Sigmoid colon (tissue), 7 donors: ENCODE data around the gene PDGFA. TPM values are rescaled to one million over a fixed set of nuclear protein-coding genes. Genes with fewer than 3 reads are reported as not detected.

Source experiments
- DNase-seq: peaks from one replicate; pipeline ENCODE4 v3.0.0-alpha.2; 2019
- H3K27ac ChIP-seq, 4 donors: fragments of 200-600 bp; sonication (generic); one replicate each; pipeline ENCODE4 v1.5.1; 2016 to 2019; ENCODE audit warnings: mild to moderate bottlenecking in 1 of 4
- H3K27me3 ChIP-seq, 3 donors: fragments of 200-600 bp; sonication (generic); one replicate each; pipeline ENCODE4 v1.5.1; 2019; ENCODE audit warnings: mild to moderate bottlenecking in 1 of 3
- H3K36me3 ChIP-seq, 4 donors: fragments of 200-600 bp; sonication (generic); one replicate each; pipeline ENCODE4 v1.5.1; 2016 to 2019
- H3K4me1 ChIP-seq, 4 donors: fragments of 200-600 bp; sonication (generic); one replicate each; pipeline ENCODE4 v1.5.1; 2017 to 2019
- H3K4me3 ChIP-seq, 4 donors: fragments of 200-600 bp; sonication (generic); one replicate each; pipeline ENCODE4 v1.5.1; 2017 to 2019; ENCODE audit warnings: mild to moderate bottlenecking in 2 of 4, moderate library complexity in 1 of 4
- H3K9me3 ChIP-seq, 4 donors: fragments of 200-600 bp in 3 of 4; sonication (generic) in 3 of 4; one replicate each; pipeline versions ENCODE4 v1.5.1 to v1.6.1; 2013 to 2019
- EP300 ChIP-seq, 4 donors: sonication (generic); formaldehyde crosslinking; IDR thresholded peaks; one replicate each; pipeline ENCODE4 v1.6.1; 2017; ENCODE audit warnings: antibody characterized with exemption in 4 of 4
- POLR2A ChIP-seq, 2 donors: fragments of 450-650 bp; IDR thresholded peaks; one replicate each; pipeline ENCODE4 v1.6.1; 2016; ENCODE audit warnings: antibody characterized with exemption in 2 of 2, mild to moderate bottlenecking in 2 of 2, moderate library complexity in 2 of 2
- POLR2AphosphoS5 ChIP-seq, 4 donors: sonication (generic); formaldehyde crosslinking; IDR thresholded peaks; one replicate each; pipeline ENCODE4 v1.6.1; 2017; ENCODE audit warnings: antibody characterized with exemption in 4 of 4
- WGBS, 2 donors: extraction: QIAGEN DNeasy Blood & Tissue Kit; methylation state at CpG; one replicate each; pipeline ENCODE4 v1.1.7; 2013; 5-methylcytosine and 5-hydroxymethylcytosine counted together
- intact Hi-C: fragments of 100-400 bp; cut with DNase I; formaldehyde crosslinking; loops from one replicate; pipeline ENCODE4 v1.15.1; 2023
- polyA plus RNA-seq, 3 donors: library from polyadenylated mRNA; stranded (reverse); fragments of 200-250 nt; gene quantifications; one replicate each; pipeline ENCODE4 v1.2.3, GENCODE V29; 2013
- total RNA-seq, 4 donors: library from RNA; depleted of rRNA; stranded (reverse); fragments of >200 nt; gene quantifications; one replicate each; pipeline ENCODE4 v1.1.0, GENCODE V29; 2016
- TF ChIP-seq, protein P1 (sequence below), 4 experiments: fragments of 450-650 bp in 3 of 4; fragments of 200-600 bp in 1 of 4; IDR thresholded peaks; one replicate each; pipeline ENCODE4 v1.5.1; 2016 to 2019; ENCODE audit warnings: antibody characterized with exemption in 4 of 4, mild to moderate bottlenecking in 3 of 4, moderate library complexity in 2 of 4
- donor health status: healthy with polysubstance abuse.
- donor health status: Bipolar disorder and iron deficiency.
- donor health status: healthy.

The PDGFA gene
- total and polyA plus RNA-seq, 7 donors, result 19.7 to 38.5 (median 33.9) TPM

DNA sequence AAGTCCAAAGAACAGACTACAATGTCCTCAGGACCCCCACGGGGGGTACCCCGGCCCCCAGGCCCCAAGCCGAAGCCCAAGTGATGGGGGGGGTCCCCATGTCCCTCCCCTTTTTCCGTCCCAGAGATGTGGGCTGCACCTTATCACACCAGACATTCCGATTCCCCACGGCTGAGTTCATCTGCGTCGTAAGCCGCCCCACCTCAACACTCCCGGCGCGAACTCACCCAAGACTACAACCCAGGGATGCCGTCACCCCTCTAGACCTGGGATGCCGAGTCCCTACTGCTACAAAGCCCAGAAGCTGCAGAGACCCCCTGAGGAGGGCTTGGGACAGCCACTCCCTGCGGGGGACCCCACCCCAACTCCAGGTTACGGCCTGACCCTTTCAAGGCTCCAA is 14.5 kb downstream of the PDGFA start:
- DNase-seq, result peak; percentile 61
- Histone ChIP-seq H3K4me1 (peaks cover 0 to 26% (median 18%) of the 10 kb centered on the region in 4 donors), H3K36me3 (peaks cover 8 to 52% (median 30%) of the 10 kb centered on the region in 4 donors), H3K27ac (peak overlapping the region in 3 of 4 donors; percentile 11 to 63 (median 57)), H3K4me3 (no peak overlapping the region), H3K9me3 (no peaks in the 10 kb centered on the region), H3K27me3 (no peaks in the 10 kb centered on the region)
- TF ChIP-seq, protein P1, sequence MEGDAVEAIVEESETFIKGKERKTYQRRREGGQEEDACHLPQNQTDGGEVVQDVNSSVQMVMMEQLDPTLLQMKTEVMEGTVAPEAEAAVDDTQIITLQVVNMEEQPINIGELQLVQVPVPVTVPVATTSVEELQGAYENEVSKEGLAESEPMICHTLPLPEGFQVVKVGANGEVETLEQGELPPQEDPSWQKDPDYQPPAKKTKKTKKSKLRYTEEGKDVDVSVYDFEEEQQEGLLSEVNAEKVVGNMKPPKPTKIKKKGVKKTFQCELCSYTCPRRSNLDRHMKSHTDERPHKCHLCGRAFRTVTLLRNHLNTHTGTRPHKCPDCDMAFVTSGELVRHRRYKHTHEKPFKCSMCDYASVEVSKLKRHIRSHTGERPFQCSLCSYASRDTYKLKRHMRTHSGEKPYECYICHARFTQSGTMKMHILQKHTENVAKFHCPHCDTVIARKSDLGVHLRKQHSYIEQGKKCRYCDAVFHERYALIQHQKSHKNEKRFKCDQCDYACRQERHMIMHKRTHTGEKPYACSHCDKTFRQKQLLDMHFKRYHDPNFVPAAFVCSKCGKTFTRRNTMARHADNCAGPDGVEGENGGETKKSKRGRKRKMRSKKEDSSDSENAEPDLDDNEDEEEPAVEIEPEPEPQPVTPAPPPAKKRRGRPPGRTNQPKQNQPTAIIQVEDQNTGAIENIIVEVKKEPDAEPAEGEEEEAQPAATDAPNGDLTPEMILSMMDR (IDR thresholded peaks at IDR 0.05), result no peak
- TF ChIP-seq POLR2A (IDR thresholded peaks at IDR 0.05) (no peak), POLR2AphosphoS5 (IDR thresholded peaks at IDR 0.05) (no peak), EP300 (IDR thresholded peaks at IDR 0.05) (no peak)
- intact Hi-C loops, result no loop called here
- 31 to 76% methylated on average over 16 of the region's 16 CpGs for WGBS, 2 donors

DNA sequence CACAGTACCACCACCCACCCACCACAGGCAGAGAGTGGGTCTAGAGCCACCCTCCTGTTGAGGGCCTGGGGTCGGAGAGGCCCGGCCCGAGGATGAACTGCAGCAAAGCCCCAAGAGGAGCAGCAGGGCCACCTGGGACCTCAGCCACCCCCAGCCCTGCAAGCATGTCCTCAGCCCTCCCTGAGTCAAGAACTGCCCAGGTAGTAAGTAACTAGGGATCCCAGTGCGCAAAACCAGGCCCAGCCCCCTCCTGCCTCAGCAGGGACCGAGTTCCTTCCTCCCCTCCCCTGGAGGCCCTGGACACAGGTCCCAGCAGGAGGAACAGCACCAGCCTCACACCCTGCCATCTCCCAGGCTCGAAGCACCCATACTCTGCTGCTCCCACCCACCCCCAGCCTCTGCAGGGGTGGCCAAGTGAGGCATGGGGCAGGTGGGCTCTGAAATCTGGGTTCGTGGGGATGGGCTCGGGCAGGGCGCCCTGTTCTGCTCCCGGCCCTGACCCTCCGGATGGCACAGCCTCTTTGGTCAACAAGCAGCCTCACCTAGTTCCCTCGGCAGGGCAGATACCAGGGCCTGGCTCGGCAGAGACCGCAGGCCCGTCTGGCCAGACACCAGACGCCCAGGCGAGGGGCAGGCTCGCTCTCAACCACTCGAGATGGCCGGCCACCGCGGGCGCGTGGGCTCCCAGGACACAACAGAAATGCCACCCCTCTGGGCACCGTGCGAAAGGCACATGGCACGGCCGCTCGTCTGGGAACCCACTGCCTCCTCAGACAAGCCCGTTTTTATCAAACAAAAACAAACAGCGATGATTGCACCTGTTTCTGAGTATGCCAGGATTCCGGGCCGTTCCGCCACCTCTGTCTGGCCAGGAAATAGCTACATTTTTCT is 15.2 kb downstream of the PDGFA start:
- no peak for TF ChIP-seq POLR2A (IDR thresholded peaks at IDR 0.05)
- TF ChIP-seq POLR2AphosphoS5 (IDR thresholded peaks at IDR 0.05), result no peak
- TF ChIP-seq, protein P1 (IDR thresholded peaks at IDR 0.05), result no peak
- no peak for TF ChIP-seq EP300 (IDR thresholded peaks at IDR 0.05)
- peak; percentile 63 for DNase-seq
- peaks cover 0 to 26% (median 18%) of the 10 kb centered on the region in 4 donors for H3K4me1 ChIP-seq
- H3K9me3 ChIP-seq, result no peaks in the 10 kb centered on the region
- 20 to 71% methylated on average over 34 of the region's 34 CpGs for WGBS, 2 donors
- peaks cover 7 to 53% (median 31%) of the 10 kb centered on the region in 4 donors for H3K36me3 ChIP-seq
- intact Hi-C loops, result no loop called here
- H3K27ac ChIP-seq, result peak overlapping the region; percentile 11 to 63 (median 52)
- H3K27me3 ChIP-seq, result no peaks in the 10 kb centered on the region
- H3K4me3 ChIP-seq, result no peak overlapping the region

DNA sequence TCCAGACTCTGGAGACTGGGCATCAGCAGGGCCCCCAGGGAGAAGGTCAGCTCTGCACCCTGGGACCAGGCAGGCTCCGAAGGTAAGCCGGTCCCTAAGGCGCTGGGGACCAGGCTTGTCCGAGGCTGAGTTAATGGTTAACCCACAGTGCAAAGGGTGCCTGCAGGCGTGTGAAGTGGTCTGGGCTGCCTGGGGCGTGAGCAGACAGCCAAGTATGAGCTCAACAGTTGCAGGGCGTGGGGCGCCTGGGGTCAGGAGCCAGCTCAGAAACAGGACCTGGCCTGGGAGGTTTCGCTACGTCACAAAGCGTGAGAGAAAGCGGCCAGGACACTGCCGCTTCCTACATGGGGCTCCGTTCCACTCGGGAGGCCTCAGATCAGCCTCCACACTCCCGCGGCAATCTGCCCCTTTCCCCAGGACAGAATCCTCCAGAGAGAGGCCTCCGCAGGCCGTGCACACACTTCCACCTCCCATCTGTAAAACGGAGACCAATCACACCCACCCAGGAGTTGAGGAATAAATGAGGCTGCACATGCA is 16.0 kb downstream of the PDGFA start:
- intact Hi-C loops, result no loop called here
- TF ChIP-seq, protein P1 (IDR thresholded peaks at IDR 0.05), result no peak
- TF ChIP-seq POLR2AphosphoS5 (IDR thresholded peaks at IDR 0.05) (peak in 1 of 4 donors; percentile 15), EP300 (IDR thresholded peaks at IDR 0.05) (no peak), POLR2A (IDR thresholded peaks at IDR 0.05) (peak in 1 of 2 donors; percentile 16)
- H3K4me1 ChIP-seq, result peaks cover 0 to 26% (median 18%) of the 10 kb centered on the region in 4 donors
- H3K4me3 ChIP-seq, result no peak overlapping the region
- H3K27ac ChIP-seq, result peak overlapping the region; percentile 11 to 63 (median 52)
- H3K36me3 ChIP-seq, result peaks cover 0 to 52% (median 30%) of the 10 kb centered on the region in 4 donors
- DNase-seq, result peak; percentile 78
- 18 to 61% methylated on average over 20 of the region's 20 CpGs for WGBS, 2 donors
- no peaks in the 10 kb centered on the region for H3K27me3 ChIP-seq
- H3K9me3 ChIP-seq, result no peaks in the 10 kb centered on the region

DNA sequence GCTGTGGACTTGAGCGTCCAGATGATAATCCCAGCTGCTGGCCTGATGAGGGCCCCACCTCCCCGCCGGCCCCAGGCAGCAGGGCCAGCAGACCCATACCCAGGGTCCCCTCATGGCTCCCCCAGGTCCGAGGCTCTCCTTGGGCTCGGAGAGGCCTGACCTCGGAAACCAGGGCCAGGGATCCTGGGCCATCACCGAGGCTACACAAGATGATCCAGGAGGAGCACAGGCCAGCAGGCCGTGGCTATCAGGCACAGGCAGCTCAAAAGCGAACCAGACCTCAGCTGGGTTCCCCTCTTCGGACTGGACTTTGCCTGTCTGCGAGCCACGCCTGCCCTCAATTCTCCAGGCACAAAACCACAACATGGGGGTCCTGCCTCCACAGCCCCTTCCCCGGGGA is 17.4 kb downstream of the PDGFA start:
- Histone ChIP-seq H3K4me1 (peaks cover 0 to 26% (median 18%) of the 10 kb centered on the region in 4 donors), H3K27ac (peak overlapping the region in 1 of 4 donors; percentile 63), H3K36me3 (peaks cover 0 to 49% (median 30%) of the 10 kb centered on the region in 4 donors), H3K27me3 (no peaks in the 10 kb centered on the region), H3K4me3 (no peak overlapping the region), H3K9me3 (no peaks in the 10 kb centered on the region)
- DNase-seq, result peak; percentile 53
- intact Hi-C loops, result no loop called here
- 44 to 78% methylated on average over 13 of the region's 13 CpGs for WGBS, 2 donors
- no peak for TF ChIP-seq EP300 (IDR thresholded peaks at IDR 0.05)
- TF ChIP-seq POLR2AphosphoS5 (IDR thresholded peaks at IDR 0.05), result no peak
- no peak for TF ChIP-seq POLR2A (IDR thresholded peaks at IDR 0.05)

DNA sequence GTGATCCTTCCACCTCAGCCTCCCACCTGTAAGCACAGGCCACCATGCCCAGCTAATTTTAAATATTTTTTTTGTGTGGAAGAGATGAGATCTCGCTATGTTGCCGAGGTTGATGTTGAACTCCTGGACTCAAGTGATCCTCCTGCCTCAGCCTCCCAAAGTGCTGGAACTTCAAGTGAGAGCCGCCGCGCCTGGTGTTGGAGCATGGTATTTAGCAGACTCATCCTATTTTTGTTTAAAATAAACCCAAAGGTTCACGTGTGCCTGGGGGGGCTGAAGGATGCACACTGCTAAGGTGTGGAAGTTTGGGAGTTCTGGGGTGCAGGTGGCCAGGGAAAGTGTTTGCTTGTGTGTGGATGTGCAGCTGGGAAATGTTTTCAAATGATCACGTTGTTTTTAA is 18.1 kb downstream of the PDGFA start:
- DNase-seq, result peak; percentile 62
- peaks cover 0 to 51% (median 30%) of the 10 kb centered on the region in 4 donors for H3K36me3 ChIP-seq
- WGBS, 2 donors, result 88 to 89% methylated on average over 7 of the region's 7 CpGs
- TF ChIP-seq, protein P1 (IDR thresholded peaks at IDR 0.05), result no peak
- no peak overlapping the region for H3K4me3 ChIP-seq
- intact Hi-C loops, result no loop called here
- no peaks in the 10 kb centered on the region for H3K27me3 ChIP-seq
- no peaks in the 10 kb centered on the region for H3K9me3 ChIP-seq
- no peak overlapping the region for H3K27ac ChIP-seq
- H3K4me1 ChIP-seq, result peaks cover 0 to 26% (median 18%) of the 10 kb centered on the region in 4 donors
